Stimulated activated CD4-positive, alpha-beta T cell treated with anti-CD3 and anti-CD28 coated beads, Interleukin-4, amount 100 ng/mL, for 4 hours (primary cell): Measurements from ENCODE around the gene NDRG4.

Source experiments
- DNase-seq, 2 experiments: peaks; one replicate each; pipeline ENCODE4 v3.0.0-alpha.2; 2020

The NDRG4 gene

GRCh38 chr16:58556678-58557077 is 56.7 kb downstream of the NDRG4 start:
- DNase-seq = no peak
